IMR-90 (cell line): Measurements from ENCODE around the gene CD320. TPM values are rescaled to one million over a fixed set of nuclear protein-coding genes. Genes with fewer than 3 reads are reported as not detected.

Experiments
- ATAC-seq: fragments of 200-7000 bp; cut with Tn5 transposase; 2 replicates; pipeline ENCODE4 v1.9.1; 2020; ENCODE audit warnings: low read depth, mild to moderate bottlenecking, moderate library complexity
- BruUV-seq: library from RNA; stranded (reverse); fragments of 400-500 nt; replicated peaks from 2 replicates; lab custom pipeline; 2021; lab: Mats Ljungman, UMichigan
- CTCF ChIA-PET: fragments of 300-600 bp; formaldehyde crosslinking; extraction: SDS; loops from one replicate; lab custom pipeline; 2021; ENCODE audit warnings: antibody characterized with exemption; lab: Yijun Ruan, JAX
- POLR2A ChIA-PET: fragments of 300-600 bp; sonication (Branson Sonifier 250); formaldehyde crosslinking; loops from one replicate; lab custom pipeline; 2022; ENCODE audit warnings: antibody characterized with exemption; ENCODE audit not compliant: unreplicated experiment; lab: Charles Lee
- DNase-seq: peaks from one replicate; pipeline ENCODE4 v3.0.0; 2013
- H2AFZ ChIP-seq: replicated peaks from 2 replicates; pipeline ENCODE3; 2013; ENCODE audit warnings: low read length, mild to moderate bottlenecking; ENCODE audit not compliant: poor library complexity
- H2AK5ac ChIP-seq: 2 replicates; pipeline ENCODE4 v1.6.1; 2013; ENCODE audit warnings: low read depth, low read length, inconsistent platforms
- H2AK9ac ChIP-seq: replicated peaks from 2 replicates; pipeline ENCODE3; 2013; ENCODE audit warnings: mild to moderate bottlenecking, low read depth, low read length, moderate library complexity; ENCODE audit not compliant: poor library complexity
- H2BK120ac ChIP-seq: 2 replicates; pipeline ENCODE4 v1.6.1; 2013; ENCODE audit warnings: low read depth, low read length, inconsistent platforms
- H2BK15ac ChIP-seq: 3 replicates; pipeline ENCODE4 v1.6.1; 2013; ENCODE audit warnings: low read depth, low read length, inconsistent platforms
- H2BK20ac ChIP-seq: 2 replicates; pipeline ENCODE4 v1.6.1; 2013; ENCODE audit warnings: low read depth, mild to moderate bottlenecking, inconsistent platforms, low read length, moderate library complexity
- H2BK5ac ChIP-seq: 2 replicates; pipeline ENCODE4 v1.6.1; 2013; ENCODE audit warnings: mild to moderate bottlenecking, low read depth, low read length, inconsistent platforms; ENCODE audit not compliant: poor library complexity, severe bottlenecking
- H3K14ac ChIP-seq: replicated peaks from 2 replicates; pipeline ENCODE4 v1.6.1; 2013; ENCODE audit warnings: low read depth, low read length, inconsistent platforms
- H3K18ac ChIP-seq: 2 replicates; pipeline ENCODE4 v1.6.1; 2013; ENCODE audit warnings: low read depth, low read length, control low read depth
- H3K23ac ChIP-seq: 2 replicates; pipeline ENCODE4 v1.6.1; 2013; ENCODE audit warnings: low read depth, low read length, inconsistent platforms
- H3K27ac ChIP-seq: 2 replicates; pipeline ENCODE4 v1.5.1; 2013; ENCODE audit warnings: mild to moderate bottlenecking, control low read depth, low read length; ENCODE audit not compliant: insufficient read depth
- H3K27me3 ChIP-seq: 2 replicates; pipeline ENCODE4 v1.6.1; 2013; ENCODE audit warnings: low read length; ENCODE audit not compliant: control insufficient read depth, insufficient read depth
- H3K36me3 ChIP-seq: 2 replicates; pipeline ENCODE4 v1.6.1; 2013; ENCODE audit warnings: low read length, mixed read lengths; ENCODE audit not compliant: control insufficient read depth, insufficient read depth
- H3K4ac ChIP-seq: 2 replicates; pipeline ENCODE4 v1.6.1; 2013; ENCODE audit warnings: low read depth, low read length, inconsistent platforms
- H3K4me1 ChIP-seq: 2 replicates; pipeline ENCODE4 v1.6.1; 2013; ENCODE audit warnings: low read length, mixed read lengths; ENCODE audit not compliant: control insufficient read depth, insufficient read depth
- H3K4me2 ChIP-seq: 2 replicates; pipeline ENCODE4 v1.6.1; 2013; ENCODE audit warnings: low read depth, mild to moderate bottlenecking, control low read depth, low read length, moderate library complexity
- H3K4me3 ChIP-seq: 2 replicates; pipeline ENCODE4 v1.5.1; 2013; ENCODE audit warnings: low read depth, mild to moderate bottlenecking, control low read depth, low read length, moderate library complexity; ENCODE audit not compliant: insufficient read depth
- H3K56ac ChIP-seq: 2 replicates; pipeline ENCODE4 v1.6.1; 2013; ENCODE audit warnings: low read length, inconsistent platforms; ENCODE audit not compliant: insufficient read depth; ENCODE audit errors: extremely low read depth
- H3K79me1 ChIP-seq, 2 experiments: 2 replicates each; pipeline ENCODE4 v1.6.1; 2013; ENCODE audit warnings: low read length in 2 of 2, inconsistent platforms in 1 of 2, low read depth in 1 of 2
- H3K9ac ChIP-seq: 2 replicates; pipeline ENCODE4 v1.6.1; 2013; ENCODE audit warnings: low read depth, low read length, control low read depth
- H3K9me1 ChIP-seq: 2 replicates; pipeline ENCODE4 v1.6.1; 2013; ENCODE audit warnings: low read length, inconsistent platforms; ENCODE audit not compliant: insufficient read depth
- H3K9me3 ChIP-seq: 2 replicates; pipeline ENCODE4 v1.6.1; 2013; ENCODE audit warnings: low read length; ENCODE audit not compliant: control insufficient read depth, insufficient read depth
- H4K20me1 ChIP-seq: 2 replicates; pipeline ENCODE4 v1.6.1; 2013; ENCODE audit warnings: low read length, inconsistent platforms; ENCODE audit not compliant: insufficient read depth
- H4K5ac ChIP-seq: 2 replicates; pipeline ENCODE4 v1.6.1; 2013; ENCODE audit warnings: mild to moderate bottlenecking, low read depth, low read length, control low read depth
- H4K8ac ChIP-seq, 2 experiments: 2 replicates each; pipeline ENCODE4 v1.6.1; 2013; ENCODE audit warnings: low read depth in 2 of 2, low read length in 2 of 2, control low read depth in 1 of 2, inconsistent platforms in 1 of 2
- H4K91ac ChIP-seq: 2 replicates; pipeline ENCODE4 v1.6.1; 2013; ENCODE audit warnings: low read depth, low read length, inconsistent platforms; ENCODE audit not compliant: insufficient read depth
- BHLHE40 ChIP-seq: fragments of 150-350 bp; IDR thresholded peaks from 2 replicates; pipeline ENCODE4 v1.6.1; 2016; ENCODE audit warnings: mild to moderate bottlenecking, low read depth, low read length
- CEBPB ChIP-seq: IDR thresholded peaks from 2 replicates; pipeline ENCODE4 v1.6.1; 2012; ENCODE audit warnings: low read depth, low read length, improper control_type of control experiment
- FOS ChIP-seq: fragments of 150-350 bp; IDR thresholded peaks from 2 replicates; pipeline ENCODE4 v1.6.1; 2016; ENCODE audit warnings: low read depth, low read length
- MAZ ChIP-seq: IDR thresholded peaks from 2 replicates; pipeline ENCODE4 v1.6.1; 2012; ENCODE audit warnings: low read depth, mild to moderate bottlenecking, low read length, improper control_type of control experiment, moderate library complexity, borderline replicate concordance
- MXI1 ChIP-seq: IDR thresholded peaks from 2 replicates; pipeline ENCODE4 v1.6.1; 2012; ENCODE audit warnings: low read depth, mild to moderate bottlenecking, low read length, moderate library complexity, borderline replicate concordance
- NFE2L2 ChIP-seq: fragments of 150-350 bp; IDR thresholded peaks from 2 replicates; pipeline ENCODE4 v1.6.1; 2016; ENCODE audit warnings: low read depth, mild to moderate bottlenecking, low read length
- POLR2A ChIP-seq: IDR thresholded peaks from 2 replicates; pipeline ENCODE4 v1.6.1; 2012; ENCODE audit warnings: mild to moderate bottlenecking, low read depth, low read length
- RAD21 ChIP-seq: IDR thresholded peaks from 2 replicates; pipeline ENCODE4 v1.6.1; 2012; ENCODE audit warnings: low read length, improper control_type of control experiment
- RFX5 ChIP-seq: IDR thresholded peaks from 2 replicates; pipeline ENCODE4 v1.8.0; 2012; ENCODE audit warnings: low read depth, mild to moderate bottlenecking, low read length, moderate library complexity
- WGBS, 2 experiments: methylation state at CpG; one replicate each; pipeline versions ENCODE4 v1.1.5 to v1.1.7; 2013; ENCODE audit warnings: missing lambda C conversion rate in 2 of 2; ENCODE audit not compliant: insufficient read length in 1 of 2; ENCODE audit errors: extremely low coverage in 2 of 2; 5-methylcytosine and 5-hydroxymethylcytosine counted together
- dilution Hi-C: fragments of 300-500 bp; cut with HindIII; formaldehyde crosslinking; loops from one replicate; pipeline ENCODE4 v1.14.3; 2018; ENCODE audit warnings: low sequenced_read_pairs; ENCODE audit not compliant: unreplicated experiment
- in situ Hi-C: fragments of 300-500 bp; cut with MboI; formaldehyde crosslinking; loops from 3 replicates; pipeline ENCODE4 v1.14.3; 2019; ENCODE audit warnings: low sequenced_read_pairs, inconsistent platforms, mixed read lengths
- intact Hi-C: fragments of 100-400 bp; cut with micrococcal nuclease; formaldehyde crosslinking; loops from 2 replicates; pipeline ENCODE4 v1.10.0; 2022
- polyA plus RNA-seq, 3 experiments: library from polyadenylated mRNA; depleted of rRNA; stranded (reverse); fragments of >200 nt; gene quantifications; 2 replicates each; pipeline ENCODE4 v1.2.3, GENCODE V29; 2012; ENCODE audit warnings: low replicate concordance in 1 of 3
- total RNA-seq: library from RNA; depleted of rRNA; stranded (reverse); fragments of >200 nt; gene quantifications from 2 replicates; pipeline ENCODE4 v1.2.3, GENCODE V29; 2012

The CD320 gene
- total and polyA plus RNA-seq, 2 of the 4 experiments (the other 2 are of a cell fraction) = 13.3 to 78.5 TPM

DNA sequence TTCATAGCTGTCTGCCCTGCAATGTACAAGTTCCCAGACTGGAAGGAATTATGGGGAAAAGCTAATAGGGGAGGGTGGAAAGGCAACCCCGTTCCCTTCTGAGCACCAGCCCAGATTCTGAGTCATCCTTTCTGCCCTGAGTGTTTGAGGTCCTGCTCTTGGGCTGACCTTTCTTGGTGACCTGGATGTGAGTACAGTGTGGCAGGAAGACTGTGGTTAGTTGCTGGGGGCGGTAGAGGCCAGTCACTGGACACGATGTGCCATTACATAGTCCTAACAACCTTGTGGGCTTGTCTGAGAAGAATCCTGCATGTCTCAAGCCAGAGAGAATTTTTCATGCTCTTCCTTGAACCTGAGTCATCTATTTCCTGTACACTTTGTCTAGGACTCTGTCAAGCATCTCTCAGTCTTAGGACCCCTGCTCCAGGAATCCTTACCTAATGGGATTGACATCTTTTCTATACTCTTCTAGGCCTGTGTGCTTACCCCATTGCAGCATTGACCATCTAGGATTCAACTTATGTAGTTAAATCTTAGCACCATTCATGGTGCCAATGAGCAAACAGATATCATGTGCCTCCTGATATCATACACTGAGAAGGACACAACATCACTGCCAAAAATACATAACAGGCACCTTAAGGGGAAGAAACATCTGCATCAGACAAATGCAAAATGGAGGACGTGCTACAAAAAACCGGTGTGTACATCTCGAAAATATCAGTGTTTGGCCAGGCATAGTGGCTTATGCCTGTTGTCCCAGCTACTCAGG, 47.7 kb upstream of the CD320 start:
- Histone ChIP-seq H3K27ac (no peak overlapping the region; the same call in 1 of the 2 replicates), H3K79me1 (no peaks in the 10 kb centered on the region; a peak in 1 of 4 replicates), H3K23ac (no peak overlapping the region), H2AFZ (peak overlapping the region; percentile 79), H4K8ac (peak overlapping the region; percentile 5 to 41; a peak in 3 of 4 replicates), H3K4me1 (no peaks in the 10 kb centered on the region), H2BK120ac (peak overlapping the region; percentile 50; the same call in 1 of the 2 replicates), H4K5ac (no peak overlapping the region), H3K9me1 (0 out of 2 replicates have a peak, but pooled peaks cover 5% of the 10 kb centered on the region), H4K20me1 (peaks cover 6% of the 10 kb centered on the region; the same call in 1 of the 2 replicates), H3K56ac (peak overlapping the region; percentile 3; the same call in 1 of the 2 replicates), H3K9ac (no peak overlapping the region), H3K14ac (peak overlapping the region; percentile 10; the same call in 1 of the 2 replicates), H3K4me2 (no peak overlapping the region), H2AK5ac (peak overlapping the region; percentile 78), H4K91ac (peak overlapping the region; percentile 6; the same call in 1 of the 2 replicates), H3K4ac (peak overlapping the region; percentile 36; the same call in 1 of the 2 replicates), H3K18ac (no peak overlapping the region), H2BK15ac (peak overlapping the region; percentile 46; the same call in 2 of the 3 replicates), H3K27me3 (no peaks in the 10 kb centered on the region), H3K4me3 (no peak overlapping the region), H2BK5ac (peak overlapping the region; percentile 56), H2AK9ac (no peak overlapping the region), H2BK20ac (peak overlapping the region; percentile 86), H3K9me3 (peaks cover 3% of the 10 kb centered on the region), H3K36me3 (no peaks in the 10 kb centered on the region)
- dilution Hi-C loops = no loop called here
- CTCF ChIA-PET = interaction anchor here (0.6 to 1.2 kb wide), 3 partner anchors 8 to 335 kb away, joined by 3 to 4 read pairs (median 3); partner anchors contain the start of gene ANGPTL4
- in situ Hi-C loops = loop anchor here (5.0 kb wide), 1 partner anchor 41 kb away; no protein-coding TSS in a partner anchor
- peak; percentile 69 for TF ChIP-seq BHLHE40
- 0 out of 2 replicates have a peak, but pooled peaks have one; percentile 22 for TF ChIP-seq NFE2L2
- TF ChIP-seq RAD21 = peak; percentile 18
- peak; percentile 57; the same call in 1 of the 2 replicates for TF ChIP-seq MAZ
- TF ChIP-seq POLR2A = no peak
- no peak for TF ChIP-seq RFX5
- TF ChIP-seq MXI1 = no peak
- no peak for TF ChIP-seq CEBPB
- TF ChIP-seq FOS = peak; percentile 93
- DNase-seq = peak; percentile 98
- 60% methylated on average over 3 of the region's 6 CpGs; no CpG with 5 or more reads in 1 of the 2 experiments for WGBS, 2 experiments
- POLR2A ChIA-PET = no interaction called here
- intact Hi-C loops = loop anchor here (2.0 kb wide), 2 partner anchors 113 to 223 kb away; no protein-coding TSS in a partner anchor
- peak; percentile 90 for ATAC-seq
- no TSS peak for BruUV-seq
